HG02678 (cell line): ENCODE results near the gene NUP107.

Experiments used
- ATAC-seq: cut with Tn5 transposase; IDR thresholded peaks from one replicate; pipeline ENCODE4 v1.9.1; 2021; ENCODE audit warnings: mild to moderate bottlenecking, moderate library complexity; ENCODE audit not compliant: unreplicated experiment

Gene NUP107

GRCh38 chr12:68794653-68795251, 108.0 kb downstream of the NUP107 start:
- no peak for ATAC-seq
